ENCODE results near the gene TAF6. TPM values are rescaled to one million over a fixed set of nuclear protein-coding genes. Genes with fewer than 3 reads are reported as not detected.

Gene TAF6
- total RNA-seq, 1 experiment from 2014 or later = 87.1 TPM

- TF ChIP-seq CTCF (conservative IDR thresholded peaks at IDR 0.05) = no peak
- H3K18ac ChIP-seq (ENCODE audit: insufficient read length, low read depth, low read length) = peak within 1 kb of the TSS; percentile 100
- H2BK5ac ChIP-seq (ENCODE audit: insufficient read length, low read length) = peak within 1 kb of the TSS; percentile 99
- peak within 1 kb of the TSS; percentile 97 for H3K56ac ChIP-seq (ENCODE audit: insufficient read length, low read depth, low read length)
- no peaks in the 10 kb centered on the region for H3K4me1 ChIP-seq (ENCODE audit: insufficient read depth, low read length)
- Mint-ChIP-seq H3K27ac (peak within 1 kb of the TSS; percentile 99 to 100 (median 99)), H3K27me3 (ENCODE audit: low read depth) (no peaks in the 10 kb centered on the region; the same call in 1 of the 2 replicates), H3K4me1 (peaks cover 20 to 34% of the 10 kb centered on the region in 2 experiments), H3K4me3 (peak within 1 kb of the TSS; percentile 93 to 95), H3K36me3 (ENCODE audit: insufficient read depth in 1 of 3, low read depth in 3 of 3) (peaks cover 53 to 75% (median 67%) of the 10 kb centered on the region in 3 experiments), H3K9me3 (peaks cover 0 to 3% of the 10 kb centered on the region in 2 experiments; a peak in 1 of 5 replicates)
- H4K8ac ChIP-seq (replicated peaks; ENCODE audit: insufficient read length, low read depth, low read length) = peak within 1 kb of the TSS; percentile 99
- peaks cover 5% of the 10 kb centered on the region; the same call in 1 of the 2 replicates for H3K79me2 ChIP-seq (ENCODE audit: insufficient read depth, low read length)
- peak within 1 kb of the TSS; percentile 100 for H3K4ac ChIP-seq (ENCODE audit: low read depth, low read length)
- H3K9me3 ChIP-seq (ENCODE audit: control insufficient read depth, low read depth, low read length) = no peaks in the 10 kb centered on the region
- H4K91ac ChIP-seq (ENCODE audit: insufficient read length, low read depth, low read length) = peak within 1 kb of the TSS; percentile 99
- H4K5ac ChIP-seq (ENCODE audit: insufficient read length, low read depth, low read length) = peak within 1 kb of the TSS; percentile 100
- peak within 1 kb of the TSS; percentile 94 for H2BK120ac ChIP-seq (ENCODE audit: low read depth, low read length, poor library complexity, severe bottlenecking)
- peak within 1 kb of the TSS; percentile 78 for H3T11ph ChIP-seq (ENCODE audit: low read length)
- peak within 1 kb of the TSS; percentile 100 for H3K9ac ChIP-seq (ENCODE audit: extremely low read depth, insufficient read length, low read length)
- H3K79me1 ChIP-seq (ENCODE audit: insufficient read depth, low read depth, low read length, poor library complexity, severe bottlenecking) = peaks cover 3% of the 10 kb centered on the region
- peak within 1 kb of the TSS; percentile 75 for H3K4me2 ChIP-seq (ENCODE audit: insufficient read depth, insufficient read length, low read length)
- peak within 1 kb of the TSS; percentile 86 for H3K27ac ChIP-seq (ENCODE audit: insufficient read length, low read depth, low read length)
- no peaks in the 10 kb centered on the region for H3K27me3 ChIP-seq (ENCODE audit: insufficient read depth, low read length)
- DNase-seq = peak; percentile 99
- peak within 1 kb of the TSS; percentile 93 for H2AK5ac ChIP-seq (ENCODE audit: insufficient read length, low read length)
- H2AFZ ChIP-seq (ENCODE audit: low read length) = no peak within 1 kb of the TSS
- no CpG with 5 or more reads among the region's 80 CpGs for whole genome bisulfite sequencing (ENCODE audit: extremely low coverage, insufficient read length, low lambda C conversion rate)
- H3K23me2 ChIP-seq (ENCODE audit: insufficient read length, low read depth, low read length, poor library complexity, severe bottlenecking) = no peaks in the 10 kb centered on the region
- H2BK20ac ChIP-seq (ENCODE audit: low read depth, low read length, poor library complexity, severe bottlenecking) = no peak within 1 kb of the TSS
- no peak within 1 kb of the TSS for H2BK15ac ChIP-seq (ENCODE audit: low read depth, low read length)
- H3K14ac ChIP-seq (ENCODE audit: insufficient read depth, low read length) = peak within 1 kb of the TSS; percentile 100
- H4K20me1 ChIP-seq (ENCODE audit: control insufficient read depth, insufficient read depth, insufficient read length) = no peaks in the 10 kb centered on the region
- H3K23ac ChIP-seq (ENCODE audit: insufficient read length, low read depth, low read length) = no peak within 1 kb of the TSS
- H2BK12ac ChIP-seq (ENCODE audit: insufficient read length, low read depth, low read length) = peak within 1 kb of the TSS; percentile 92
Observed at GRCh38 chr7:100101016-100101862, 17.9 kb downstream of the TAF6 start, which contains the start of the genes AP4M1 and MCM7. Gene AP4M1 (plus strand): TSS chr7:100101643. CDS start chr7:100101715, 72 bp downstream. Gene MCM7 (minus strand): TSS chr7:100101397. CDS start chr7:100101294, 103 bp downstream.
